ENCODE results near the gene OSBPL9. TPM values are rescaled to one million over a fixed set of nuclear protein-coding genes. Genes with fewer than 3 reads are reported as not detected.

OSBPL9 gene
- total RNA-seq, 4 donors from 2014 or later: 47.6 to 88.4 (median 56.8) TPM

DNA sequence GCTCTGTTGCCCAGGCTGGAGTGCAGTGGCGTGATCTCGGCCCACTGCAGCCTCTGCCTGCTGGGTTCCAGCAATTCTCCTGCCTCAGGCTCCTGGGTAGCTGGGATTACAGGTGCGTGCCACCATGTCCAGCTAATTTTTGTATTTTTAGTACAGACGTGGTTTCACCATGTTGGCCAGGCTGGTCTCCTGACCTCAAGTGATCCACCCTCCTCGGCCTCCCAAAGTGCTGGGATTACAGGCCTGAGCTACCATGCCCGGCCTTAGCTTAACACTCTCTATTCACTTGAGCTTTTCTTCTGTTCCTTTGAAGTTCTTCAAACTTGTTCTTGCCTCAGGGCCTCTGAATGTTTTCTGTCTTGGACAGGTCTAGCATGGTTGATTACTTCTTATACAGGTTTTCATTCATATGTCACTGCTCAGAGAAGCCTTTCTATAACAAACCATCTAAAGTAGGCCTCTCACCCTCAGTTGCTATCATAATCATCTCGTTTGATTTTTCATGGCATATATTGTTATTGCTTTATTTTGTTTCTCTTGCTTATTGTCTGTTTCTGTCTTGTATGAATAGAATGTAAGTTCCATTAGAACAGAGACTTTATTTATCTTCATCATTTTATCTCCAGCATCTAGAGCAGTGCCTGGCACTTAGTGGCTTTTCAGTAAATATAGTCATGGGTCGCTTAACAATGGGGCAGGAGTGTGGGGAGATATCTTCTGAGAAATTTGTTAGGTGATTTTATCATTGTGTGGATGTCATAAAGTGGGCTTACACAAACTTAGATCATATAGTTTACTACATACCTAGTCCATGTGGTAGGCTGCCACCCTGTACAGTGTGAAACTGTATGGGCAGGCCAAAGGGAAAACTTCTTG is 12.1 kb downstream of the OSBPL9 start:
- no peak for TF ChIP-seq CTCF (IDR thresholded peaks at IDR 0.05)
- ATAC-seq (ENCODE audit: low FRiP score): no peak
- no peak for DNase-seq (ENCODE audit: low spot score)

- TF ChIP-seq CTCF (IDR thresholded peaks at IDR 0.05): no peak
- ATAC-seq (ENCODE audit: low FRiP score): no peak
Measured at GRCh38 chr1:51629918-51630317, 13.0 kb downstream of the OSBPL9 start.

GRCh38 chr1:51630393-51630792 is 13.5 kb downstream of the OSBPL9 start:
- TF ChIP-seq CTCF (IDR thresholded peaks at IDR 0.05): no peak
- ATAC-seq (ENCODE audit: low FRiP score) (no peak), DNase-seq (ENCODE audit: low spot score) (no peak)

More at GRCh38 chr1:51629918-51630317, 13.0 kb downstream of the OSBPL9 start:
- no peak for DNase-seq (ENCODE audit: low spot score)

- TF ChIP-seq CTCF (IDR thresholded peaks at IDR 0.05): no peak
- DNase-seq (ENCODE audit: low spot score) (no peak), ATAC-seq (ENCODE audit: low FRiP score) (no peak)
Measured at GRCh38 chr1:51630922-51631321, 14.0 kb downstream of the OSBPL9 start.

DNA sequence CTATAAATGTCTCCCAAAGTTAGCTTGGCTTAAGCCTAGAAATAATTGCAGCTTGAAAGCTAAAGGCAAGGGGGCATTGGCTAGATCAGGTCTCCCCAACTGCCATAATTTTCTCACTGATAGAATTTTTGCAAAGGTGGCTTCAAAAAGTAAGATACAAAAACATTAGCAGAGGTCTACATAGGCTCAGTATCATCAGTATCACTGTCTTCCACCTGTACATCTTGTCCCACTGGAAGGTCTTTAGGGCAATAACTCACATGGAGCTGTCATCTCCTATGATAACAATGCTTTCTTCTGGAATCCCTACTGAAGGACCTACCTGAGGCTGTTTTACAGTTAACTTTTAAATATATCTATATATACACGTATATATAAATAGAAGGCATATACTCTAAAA is 14.9 kb downstream of the OSBPL9 start:
- ATAC-seq (ENCODE audit: low FRiP score) (no peak), DNase-seq (ENCODE audit: low spot score) (no peak)
- TF ChIP-seq CTCF (IDR thresholded peaks at IDR 0.05): no peak

GRCh38 chr1:51634618-51635017 is 17.7 kb downstream of the OSBPL9 start:
- TF ChIP-seq CTCF (IDR thresholded peaks at IDR 0.05): no peak
- DNase-seq (ENCODE audit: low spot score) (no peak), ATAC-seq (ENCODE audit: low FRiP score) (no peak)

GRCh38 chr1:51635615-51636014 is 18.7 kb downstream of the OSBPL9 start:
- DNase-seq (ENCODE audit: low spot score) (no peak), ATAC-seq (ENCODE audit: low FRiP score) (no peak)
- no peak for TF ChIP-seq CTCF (IDR thresholded peaks at IDR 0.05)
